ENCODE results near the gene DNAJC30. TPM values are rescaled to one million over a fixed set of nuclear protein-coding genes. Genes with fewer than 3 reads are reported as not detected.

DNAJC30 gene
- total RNA-seq, 4 donors from 2014 or later = 4.4 to 4.9 (median 4.8) TPM

DNA sequence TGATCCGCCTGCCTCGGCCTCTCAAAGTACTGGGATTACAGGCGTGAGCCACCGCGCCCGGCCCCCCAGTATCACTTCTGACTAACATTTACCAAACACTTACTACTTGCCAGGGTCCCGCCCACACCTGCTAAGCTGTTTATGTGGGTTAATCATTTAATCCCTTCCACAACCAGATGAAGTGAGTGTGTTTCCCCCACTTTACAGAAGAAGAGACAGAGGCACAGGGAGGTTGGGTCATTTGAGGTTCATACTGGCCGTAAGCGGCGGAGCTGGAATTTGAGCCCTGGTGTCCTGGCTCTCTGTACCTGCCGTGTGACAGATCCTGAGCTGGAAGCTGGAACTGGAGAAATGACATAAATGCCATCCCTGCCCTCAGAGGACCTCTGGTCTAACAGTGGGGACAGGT, 30.7 kb downstream of the DNAJC30 start:
- H3K27me3 ChIP-seq = peaks cover 47% of the 10 kb centered on the region
- H3K36me3 ChIP-seq = no peaks in the 10 kb centered on the region
- peaks cover 9% of the 10 kb centered on the region for H3K4me1 ChIP-seq
- H3K27ac ChIP-seq = no peak overlapping the region
- WGBS = 77% methylated on average over 11 of the region's 11 CpGs
- TF ChIP-seq POLR2A (IDR thresholded peaks at IDR 0.05) = no peak
- TF ChIP-seq, protein P1, sequence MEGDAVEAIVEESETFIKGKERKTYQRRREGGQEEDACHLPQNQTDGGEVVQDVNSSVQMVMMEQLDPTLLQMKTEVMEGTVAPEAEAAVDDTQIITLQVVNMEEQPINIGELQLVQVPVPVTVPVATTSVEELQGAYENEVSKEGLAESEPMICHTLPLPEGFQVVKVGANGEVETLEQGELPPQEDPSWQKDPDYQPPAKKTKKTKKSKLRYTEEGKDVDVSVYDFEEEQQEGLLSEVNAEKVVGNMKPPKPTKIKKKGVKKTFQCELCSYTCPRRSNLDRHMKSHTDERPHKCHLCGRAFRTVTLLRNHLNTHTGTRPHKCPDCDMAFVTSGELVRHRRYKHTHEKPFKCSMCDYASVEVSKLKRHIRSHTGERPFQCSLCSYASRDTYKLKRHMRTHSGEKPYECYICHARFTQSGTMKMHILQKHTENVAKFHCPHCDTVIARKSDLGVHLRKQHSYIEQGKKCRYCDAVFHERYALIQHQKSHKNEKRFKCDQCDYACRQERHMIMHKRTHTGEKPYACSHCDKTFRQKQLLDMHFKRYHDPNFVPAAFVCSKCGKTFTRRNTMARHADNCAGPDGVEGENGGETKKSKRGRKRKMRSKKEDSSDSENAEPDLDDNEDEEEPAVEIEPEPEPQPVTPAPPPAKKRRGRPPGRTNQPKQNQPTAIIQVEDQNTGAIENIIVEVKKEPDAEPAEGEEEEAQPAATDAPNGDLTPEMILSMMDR (IDR thresholded peaks at IDR 0.05) = no peak
- no peak for TF ChIP-seq EP300 (IDR thresholded peaks at IDR 0.05)
- no peaks in the 10 kb centered on the region for H3K9me3 ChIP-seq
- H3K4me3 ChIP-seq = no peak overlapping the region
- DNase-seq (ENCODE audit: low spot score in 2 of 2) = no peak

- no peak for DNase-seq (ENCODE audit: low spot score in 2 of 2)
- Histone ChIP-seq H3K36me3 (no peaks in the 10 kb centered on the region), H3K27ac (no peak overlapping the region), H3K4me3 (no peak overlapping the region), H3K4me1 (peaks cover 12% of the 10 kb centered on the region), H3K27me3 (peaks cover 67% of the 10 kb centered on the region), H3K9me3 (no peaks in the 10 kb centered on the region)
- TF ChIP-seq POLR2AphosphoS5 (IDR thresholded peaks at IDR 0.05) = no peak
- TF ChIP-seq EP300 (IDR thresholded peaks at IDR 0.05) = no peak
- TF ChIP-seq, protein P1 (IDR thresholded peaks at IDR 0.05) = no peak
- no peak for TF ChIP-seq POLR2A (IDR thresholded peaks at IDR 0.05)
- WGBS = 82% methylated on average over 5 of the region's 5 CpGs
Measured at GRCh38 chr7:73650524-73650923, 32.7 kb downstream of the DNAJC30 start.

GRCh38 chr7:73649576-73649975, 33.7 kb downstream of the DNAJC30 start:
- Histone ChIP-seq H3K27ac (no peak overlapping the region), H3K27me3 (peaks cover 73% of the 10 kb centered on the region), H3K9me3 (no peaks in the 10 kb centered on the region), H3K4me3 (no peak overlapping the region), H3K4me1 (peaks cover 12% of the 10 kb centered on the region), H3K36me3 (no peaks in the 10 kb centered on the region)
- no peak for TF ChIP-seq POLR2A (IDR thresholded peaks at IDR 0.05)
- no peak for TF ChIP-seq POLR2AphosphoS5 (IDR thresholded peaks at IDR 0.05)
- TF ChIP-seq EP300 (IDR thresholded peaks at IDR 0.05) = no peak
- TF ChIP-seq, protein P1 (IDR thresholded peaks at IDR 0.05) = no peak
- DNase-seq (ENCODE audit: low spot score in 2 of 2) = no peak
- 49% methylated on average over 5 of the region's 9 CpGs for WGBS

GRCh38 chr7:73648593-73649332, 34.5 kb downstream of the DNAJC30 start:
- DNase-seq (ENCODE audit: low spot score in 2 of 2) = no peak
- no peaks in the 10 kb centered on the region for H3K36me3 ChIP-seq
- H3K4me1 ChIP-seq = peaks cover 12% of the 10 kb centered on the region
- no peaks in the 10 kb centered on the region for H3K9me3 ChIP-seq
- no peak overlapping the region for H3K4me3 ChIP-seq
- TF ChIP-seq EP300 (IDR thresholded peaks at IDR 0.05) (no peak), POLR2A (IDR thresholded peaks at IDR 0.05) (no peak), POLR2AphosphoS5 (IDR thresholded peaks at IDR 0.05) (no peak)
- TF ChIP-seq, protein P1 (IDR thresholded peaks at IDR 0.05) = no peak
- WGBS = 47% methylated on average over 1 of the region's 1 CpG
- H3K27ac ChIP-seq = no peak overlapping the region
- H3K27me3 ChIP-seq = peaks cover 77% of the 10 kb centered on the region

- no peaks in the 10 kb centered on the region for H3K9me3 ChIP-seq
- H3K36me3 ChIP-seq = no peaks in the 10 kb centered on the region
- peak overlapping the region; percentile 53 for H3K4me3 ChIP-seq
- H3K27ac ChIP-seq = no peak overlapping the region
- WGBS = 4% methylated on average over 24 of the region's 62 CpGs
- H3K4me1 ChIP-seq = peaks cover 12% of the 10 kb centered on the region
- DNase-seq (ENCODE audit: low spot score in 2 of 2) = no peak
- no peak for TF ChIP-seq POLR2AphosphoS5 (IDR thresholded peaks at IDR 0.05)
- TF ChIP-seq, protein P1 (IDR thresholded peaks at IDR 0.05) = peak in 1 of 2 donors; percentile 10
- peaks cover 75% of the 10 kb centered on the region for H3K27me3 ChIP-seq
Measured at GRCh38 chr7:73647725-73648592, 35.3 kb downstream of the DNAJC30 start.

Data from suprapubic skin (tissue), 4 donors.